Glutamatergic neuron (in vitro differentiated cells): ENCODE results near the gene PRR19. TPM values are rescaled to one million over a fixed set of nuclear protein-coding genes. Genes with fewer than 3 reads are reported as not detected.

Source experiments
- DNase-seq: peaks from one replicate; pipeline ENCODE4 v3.0.0; 2022
- H3K27ac Mint-ChIP-seq: one replicate; pipeline ENCODE4 v1.8.0; 2020; ENCODE audit warnings: mild to moderate bottlenecking, mixed read lengths, inconsistent platforms; ENCODE audit not compliant: unreplicated experiment
- H3K27me3 Mint-ChIP-seq: one replicate; pipeline ENCODE4 v1.8.0; 2020; ENCODE audit warnings: mild to moderate bottlenecking, moderate library complexity, mixed read lengths, inconsistent platforms; ENCODE audit not compliant: unreplicated experiment
- H3K36me3 Mint-ChIP-seq: one replicate; pipeline ENCODE4 v1.8.0; 2020; ENCODE audit warnings: mild to moderate bottlenecking, mixed read lengths, inconsistent platforms; ENCODE audit not compliant: unreplicated experiment
- H3K4me1 Mint-ChIP-seq: one replicate; pipeline ENCODE4 v1.8.0; 2020; ENCODE audit warnings: mild to moderate bottlenecking, low read depth, mixed read lengths, inconsistent platforms; ENCODE audit not compliant: unreplicated experiment
- H3K4me3 Mint-ChIP-seq: one replicate; pipeline ENCODE4 v1.8.0; 2020; ENCODE audit warnings: mild to moderate bottlenecking, mixed read lengths, inconsistent platforms; ENCODE audit not compliant: unreplicated experiment
- H3K9me3 Mint-ChIP-seq: one replicate; pipeline ENCODE4 v1.8.0; 2020; ENCODE audit warnings: mild to moderate bottlenecking, moderate library complexity, mixed read lengths, inconsistent platforms; ENCODE audit not compliant: unreplicated experiment
- total RNA-seq: library from RNA; stranded (reverse); fragmentation: NEBNext Ultra II Directional; extraction: Animal tissue kit (Norgen Biotek cat#: 25700); gene quantifications from one replicate; pipeline ENCODE4 v1.2.1, GENCODE V29; 2021; ENCODE audit not compliant: unreplicated experiment
- TF ChIP-seq, protein P1 (sequence below): fragments of 200-600 bp; sonication (generic); IDR thresholded peaks from one replicate; pipeline ENCODE4 v1.5.0; 2021; ENCODE audit not compliant: partially characterized antibody, unreplicated experiment

PRR19 gene
- total RNA-seq, 1 donor from 2014 or later: 1.6 TPM

DNA sequence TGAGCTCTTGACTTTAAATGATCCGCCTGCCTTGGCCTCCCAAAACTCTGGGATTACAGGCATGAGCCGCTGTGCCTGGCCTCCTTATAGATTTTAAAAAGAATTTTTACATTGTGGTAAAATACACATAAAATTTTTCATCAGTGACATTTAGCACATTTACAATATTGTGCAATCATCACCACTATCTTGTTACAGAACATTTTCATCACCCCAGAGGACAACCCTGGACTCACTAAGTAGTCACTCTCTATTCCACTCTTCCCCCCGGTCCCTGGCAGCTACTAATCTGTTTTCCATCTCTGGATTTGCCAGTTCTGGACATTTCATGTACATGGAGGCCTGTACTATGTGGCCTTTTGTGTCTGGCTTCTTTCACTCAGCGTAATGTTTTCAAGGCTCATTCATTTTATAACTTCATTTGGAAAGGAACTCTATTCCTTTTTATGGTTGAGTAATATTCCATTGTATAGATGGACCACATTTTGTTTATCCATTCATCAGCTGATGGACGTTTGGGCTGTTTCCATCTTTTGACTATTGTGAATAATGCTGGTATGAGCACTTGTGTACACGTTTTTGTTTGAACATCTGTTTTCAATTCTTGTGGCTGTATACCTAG is 43.4 kb downstream of the PRR19 start:
- Mint-ChIP-seq H3K27ac (no peak overlapping the region), H3K36me3 (peaks cover 4% of the 10 kb centered on the region), H3K9me3 (peaks cover 4% of the 10 kb centered on the region), H3K4me1 (peaks cover 1% of the 10 kb centered on the region), H3K27me3 (peaks cover 4% of the 10 kb centered on the region), H3K4me3 (no peak overlapping the region)
- TF ChIP-seq, protein P1, sequence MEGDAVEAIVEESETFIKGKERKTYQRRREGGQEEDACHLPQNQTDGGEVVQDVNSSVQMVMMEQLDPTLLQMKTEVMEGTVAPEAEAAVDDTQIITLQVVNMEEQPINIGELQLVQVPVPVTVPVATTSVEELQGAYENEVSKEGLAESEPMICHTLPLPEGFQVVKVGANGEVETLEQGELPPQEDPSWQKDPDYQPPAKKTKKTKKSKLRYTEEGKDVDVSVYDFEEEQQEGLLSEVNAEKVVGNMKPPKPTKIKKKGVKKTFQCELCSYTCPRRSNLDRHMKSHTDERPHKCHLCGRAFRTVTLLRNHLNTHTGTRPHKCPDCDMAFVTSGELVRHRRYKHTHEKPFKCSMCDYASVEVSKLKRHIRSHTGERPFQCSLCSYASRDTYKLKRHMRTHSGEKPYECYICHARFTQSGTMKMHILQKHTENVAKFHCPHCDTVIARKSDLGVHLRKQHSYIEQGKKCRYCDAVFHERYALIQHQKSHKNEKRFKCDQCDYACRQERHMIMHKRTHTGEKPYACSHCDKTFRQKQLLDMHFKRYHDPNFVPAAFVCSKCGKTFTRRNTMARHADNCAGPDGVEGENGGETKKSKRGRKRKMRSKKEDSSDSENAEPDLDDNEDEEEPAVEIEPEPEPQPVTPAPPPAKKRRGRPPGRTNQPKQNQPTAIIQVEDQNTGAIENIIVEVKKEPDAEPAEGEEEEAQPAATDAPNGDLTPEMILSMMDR: no peak
- no peak for DNase-seq

DNA sequence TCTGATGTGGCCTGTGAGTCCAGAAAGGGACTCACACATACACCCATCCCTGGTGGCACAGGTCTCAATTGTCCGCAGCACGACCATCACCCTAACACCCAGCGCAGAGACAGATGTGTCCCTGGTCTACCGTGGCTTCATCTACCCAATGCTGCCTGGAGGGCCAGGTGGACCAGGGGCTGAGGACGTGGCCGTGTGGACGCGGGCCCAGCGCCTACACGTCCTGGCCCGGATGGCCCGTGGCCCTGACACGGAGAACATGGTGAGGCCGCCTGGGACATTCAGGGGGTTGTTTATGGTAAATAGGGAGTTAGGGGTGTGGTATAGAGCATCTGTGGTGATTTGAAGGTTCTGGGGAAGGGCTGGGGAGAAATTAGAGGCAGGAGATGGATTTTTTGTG is 46.3 kb downstream of the PRR19 start:
- H3K27me3 Mint-ChIP-seq: peaks cover 3% of the 10 kb centered on the region
- TF ChIP-seq, protein P1: no peak
- peaks cover 9% of the 10 kb centered on the region for H3K36me3 Mint-ChIP-seq
- H3K9me3 Mint-ChIP-seq: peaks cover 4% of the 10 kb centered on the region
- peaks cover 1% of the 10 kb centered on the region for H3K4me1 Mint-ChIP-seq
- DNase-seq: no peak
- no peak overlapping the region for H3K27ac Mint-ChIP-seq
- H3K4me3 Mint-ChIP-seq: no peak overlapping the region

DNA sequence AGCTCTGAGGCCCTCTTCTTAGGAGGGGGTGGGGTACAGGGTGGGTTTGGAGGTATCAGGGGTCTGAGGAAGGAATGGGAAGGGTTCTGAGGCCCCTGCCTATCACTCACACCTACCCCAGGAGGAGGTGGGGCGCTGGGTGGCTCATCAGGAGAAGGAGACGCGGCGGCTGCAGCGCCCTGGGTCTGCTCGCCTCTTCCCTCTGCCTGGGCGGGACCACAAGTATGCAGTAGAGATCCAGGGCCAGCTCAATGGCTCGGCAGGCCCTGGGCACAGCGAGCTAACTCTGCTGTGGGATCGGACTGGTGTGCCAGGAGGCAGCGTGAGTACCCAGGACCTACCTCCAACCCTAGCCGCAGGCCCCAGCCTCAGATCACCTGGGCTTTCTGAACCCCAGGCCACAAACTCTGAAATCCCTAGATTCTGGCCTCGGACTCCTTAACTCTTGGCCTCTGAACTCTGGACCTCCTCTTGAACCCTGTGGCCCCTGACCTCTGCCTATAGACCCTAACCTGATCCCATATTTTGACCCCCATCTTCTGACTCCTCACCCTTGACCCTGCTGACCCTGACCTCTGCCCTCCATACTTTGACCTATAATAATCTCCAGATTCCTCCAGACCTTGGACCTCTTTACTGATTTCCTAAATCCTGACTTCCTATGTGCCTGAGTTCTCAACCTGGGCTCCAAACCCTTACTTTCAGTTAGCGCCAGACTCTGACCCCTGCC is 47.6 kb downstream of the PRR19 start:
- peaks cover 14% of the 10 kb centered on the region for H3K36me3 Mint-ChIP-seq
- DNase-seq: no peak
- H3K27ac Mint-ChIP-seq: no peak overlapping the region
- peaks cover 6% of the 10 kb centered on the region for H3K9me3 Mint-ChIP-seq
- TF ChIP-seq, protein P1: no peak
- H3K4me1 Mint-ChIP-seq: peaks cover 1% of the 10 kb centered on the region
- H3K27me3 Mint-ChIP-seq: peaks cover 6% of the 10 kb centered on the region
- no peak overlapping the region for H3K4me3 Mint-ChIP-seq

DNA sequence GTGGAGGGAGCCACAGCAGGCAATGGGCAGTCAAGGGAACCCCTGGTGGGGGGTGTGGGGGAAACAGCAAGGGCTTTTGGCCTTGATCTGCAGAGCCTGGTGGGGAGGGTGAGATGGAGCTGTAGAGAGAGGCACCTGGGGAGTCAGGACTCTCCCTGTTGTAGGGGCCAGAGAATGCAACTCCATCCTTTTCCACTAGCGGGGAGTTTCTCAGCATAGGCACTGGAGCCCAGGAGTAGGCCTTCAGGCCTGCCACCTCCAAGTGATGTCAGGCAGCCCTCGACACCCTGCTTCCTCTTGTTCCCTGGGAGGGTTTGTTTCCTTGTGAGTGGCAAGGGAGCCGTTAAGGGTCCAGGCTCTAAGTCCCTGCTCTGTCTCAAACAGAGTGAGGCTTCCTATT is 48.5 kb downstream of the PRR19 start:
- TF ChIP-seq, protein P1: no peak
- Mint-ChIP-seq H3K4me1 (peaks cover 1% of the 10 kb centered on the region), H3K36me3 (peaks cover 15% of the 10 kb centered on the region), H3K4me3 (no peak overlapping the region), H3K27ac (no peak overlapping the region), H3K9me3 (peaks cover 9% of the 10 kb centered on the region), H3K27me3 (peaks cover 9% of the 10 kb centered on the region)
- no peak for DNase-seq

DNA sequence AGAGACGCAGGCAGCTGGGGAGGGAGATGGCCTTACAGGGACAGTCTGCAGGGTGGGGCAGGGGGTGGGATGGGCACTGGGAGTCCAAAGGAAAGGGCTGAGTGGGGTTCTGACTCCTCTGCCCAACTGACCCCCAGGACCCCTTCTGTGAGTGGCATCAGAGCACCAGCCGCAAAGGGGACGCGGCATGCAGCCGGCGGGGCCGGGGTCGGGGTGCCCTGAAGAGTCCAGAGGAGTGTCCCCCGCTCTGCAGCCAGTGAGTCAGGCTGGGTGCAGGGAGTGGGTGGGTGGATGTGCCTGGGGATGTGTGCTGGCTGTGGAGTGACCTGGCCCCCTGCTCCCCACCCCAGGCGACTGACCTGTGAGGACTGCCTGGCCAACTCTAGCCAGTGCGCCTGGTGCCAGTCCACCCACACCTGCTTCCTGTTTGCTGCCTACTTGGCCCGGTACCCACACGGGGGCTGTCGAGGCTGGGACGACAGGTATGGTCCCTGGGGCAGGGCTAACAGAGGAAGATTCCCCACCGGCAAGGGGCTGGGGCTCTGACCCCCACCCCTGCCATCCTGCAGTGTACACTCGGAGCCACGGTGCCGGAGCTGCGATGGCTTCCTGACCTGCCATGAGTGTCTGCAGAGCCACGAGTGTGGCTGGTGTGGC is 49.3 kb downstream of the PRR19 start:
- Mint-ChIP-seq H3K9me3 (peaks cover 9% of the 10 kb centered on the region), H3K4me1 (peaks cover 1% of the 10 kb centered on the region), H3K27me3 (peaks cover 9% of the 10 kb centered on the region), H3K4me3 (no peak overlapping the region), H3K27ac (no peak overlapping the region), H3K36me3 (peaks cover 14% of the 10 kb centered on the region)
- TF ChIP-seq, protein P1: no peak
- no peak for DNase-seq
